Neuron (in vitro differentiated cells): ENCODE results near the gene NFYC.

Experiments used
- H2AFZ ChIP-seq: one replicate; pipeline ENCODE4 v1.6.1; 2013; ENCODE audit warnings: low read depth, mild to moderate bottlenecking, inconsistent platforms, low read length, moderate library complexity
- H3K27me3 ChIP-seq: one replicate; pipeline ENCODE4 v1.6.1; 2013; ENCODE audit warnings: low read length; ENCODE audit not compliant: insufficient read depth
- H3K36me3 ChIP-seq: one replicate; pipeline ENCODE4 v1.6.1; 2013; ENCODE audit warnings: low read length; ENCODE audit not compliant: insufficient read depth
- H3K4me1 ChIP-seq: one replicate; pipeline ENCODE4 v1.6.1; 2013; ENCODE audit warnings: low read length; ENCODE audit not compliant: insufficient read depth
- H3K4me3 ChIP-seq: 2 replicates; pipeline ENCODE4 v1.5.1; 2013; ENCODE audit warnings: mild to moderate bottlenecking, low read length, moderate library complexity
- H3K9me3 ChIP-seq: one replicate; pipeline ENCODE4 v1.6.1; 2013; ENCODE audit warnings: low read length

NFYC gene

GRCh38 chr1:40679165-40679953, 12.1 kb upstream of the NFYC start:
- H3K27me3 ChIP-seq: no peaks in the 10 kb centered on the region

GRCh38 chr1:40684669-40685068, 6.8 kb upstream of the NFYC start:
- H3K9me3 ChIP-seq: no peaks in the 10 kb centered on the region
- no peak overlapping the region for H3K4me3 ChIP-seq
- no peaks in the 10 kb centered on the region for H3K4me1 ChIP-seq
- peaks cover 11% of the 10 kb centered on the region for H3K36me3 ChIP-seq
- no peak overlapping the region for H2AFZ ChIP-seq
- H3K27me3 ChIP-seq: no peaks in the 10 kb centered on the region

More at GRCh38 chr1:40679165-40679953, 12.1 kb upstream of the NFYC start:
- H3K36me3 ChIP-seq: no peaks in the 10 kb centered on the region
- no peaks in the 10 kb centered on the region for H3K9me3 ChIP-seq
- no peak overlapping the region for H3K4me3 ChIP-seq
- no peaks in the 10 kb centered on the region for H3K4me1 ChIP-seq
- H2AFZ ChIP-seq: no peak overlapping the region

GRCh38 chr1:40687059-40687458, 4.4 kb upstream of the NFYC start:
- peaks cover 11% of the 10 kb centered on the region for H3K36me3 ChIP-seq
- H3K9me3 ChIP-seq: no peaks in the 10 kb centered on the region
- H3K4me3 ChIP-seq: no peak overlapping the region
- no peak overlapping the region for H2AFZ ChIP-seq
- peaks cover 7% of the 10 kb centered on the region for H3K4me1 ChIP-seq
- no peaks in the 10 kb centered on the region for H3K27me3 ChIP-seq

- Histone ChIP-seq H3K9me3 (no peaks in the 10 kb centered on the region), H3K4me3 (no peak overlapping the region), H3K36me3 (peaks cover 11% of the 10 kb centered on the region), H3K4me1 (peaks cover 7% of the 10 kb centered on the region), H2AFZ (no peak overlapping the region), H3K27me3 (no peaks in the 10 kb centered on the region)
These were observed 3.8 kb upstream of the NFYC start for GRCh38 chr1:40687661-40688060.

- H3K4me3 ChIP-seq: no peak overlapping the region
- H3K9me3 ChIP-seq: no peaks in the 10 kb centered on the region
- no peaks in the 10 kb centered on the region for H3K27me3 ChIP-seq
- H2AFZ ChIP-seq: no peak overlapping the region
- H3K4me1 ChIP-seq: peaks cover 17% of the 10 kb centered on the region
- peaks cover 11% of the 10 kb centered on the region for H3K36me3 ChIP-seq
These were observed 1.8 kb upstream of the NFYC start for GRCh38 chr1:40689737-40690136.

- H3K4me1 ChIP-seq: peaks cover 17% of the 10 kb centered on the region
- peaks cover 11% of the 10 kb centered on the region for H3K36me3 ChIP-seq
- no peaks in the 10 kb centered on the region for H3K27me3 ChIP-seq
- no peak overlapping the region for H2AFZ ChIP-seq
- no peaks in the 10 kb centered on the region for H3K9me3 ChIP-seq
- peak overlapping the region; percentile 89 for H3K4me3 ChIP-seq
These were observed 550 bp upstream of the NFYC start for GRCh38 chr1:40690771-40691537.

- H3K4me3 ChIP-seq: peak overlapping the region; percentile 89
- no peak overlapping the region for H2AFZ ChIP-seq
- no peaks in the 10 kb centered on the region for H3K27me3 ChIP-seq
- peaks cover 3% of the 10 kb centered on the region for H3K36me3 ChIP-seq
- peaks cover 17% of the 10 kb centered on the region for H3K4me1 ChIP-seq
- H3K9me3 ChIP-seq: no peaks in the 10 kb centered on the region
These were observed 958 bp downstream of the NFYC start for GRCh38 chr1:40692429-40692895.

GRCh38 chr1:40693425-40693824, 1.9 kb downstream of the NFYC start:
- H3K4me1 ChIP-seq: peaks cover 17% of the 10 kb centered on the region
- H3K36me3 ChIP-seq: peaks cover 3% of the 10 kb centered on the region
- H3K27me3 ChIP-seq: no peaks in the 10 kb centered on the region
- no peak overlapping the region for H2AFZ ChIP-seq
- H3K9me3 ChIP-seq: no peaks in the 10 kb centered on the region
- peak overlapping the region; percentile 89 for H3K4me3 ChIP-seq

- no peaks in the 10 kb centered on the region for H3K9me3 ChIP-seq
- H2AFZ ChIP-seq: no peak overlapping the region
- H3K4me3 ChIP-seq: no peak overlapping the region
- H3K36me3 ChIP-seq: peaks cover 3% of the 10 kb centered on the region
- H3K4me1 ChIP-seq: peaks cover 17% of the 10 kb centered on the region
- no peaks in the 10 kb centered on the region for H3K27me3 ChIP-seq
These were observed 2.9 kb downstream of the NFYC start for GRCh38 chr1:40694353-40694874.

- Histone ChIP-seq H3K9me3 (no peaks in the 10 kb centered on the region), H3K36me3 (no peaks in the 10 kb centered on the region), H2AFZ (no peak overlapping the region), H3K4me3 (no peak overlapping the region), H3K4me1 (peaks cover 9% of the 10 kb centered on the region), H3K27me3 (no peaks in the 10 kb centered on the region)
These were observed 4.8 kb downstream of the NFYC start for GRCh38 chr1:40696294-40696693.

- Histone ChIP-seq H3K27me3 (no peaks in the 10 kb centered on the region), H2AFZ (no peak overlapping the region), H3K4me3 (no peak overlapping the region), H3K4me1 (peaks cover 9% of the 10 kb centered on the region), H3K36me3 (no peaks in the 10 kb centered on the region), H3K9me3 (no peaks in the 10 kb centered on the region)
These were observed 5.9 kb downstream of the NFYC start for GRCh38 chr1:40697436-40697835.

GRCh38 chr1:40699787-40700186, 8.3 kb downstream of the NFYC start:
- no peaks in the 10 kb centered on the region for H3K4me1 ChIP-seq
- H3K4me3 ChIP-seq: no peak overlapping the region
- H3K9me3 ChIP-seq: no peaks in the 10 kb centered on the region
- H3K27me3 ChIP-seq: no peaks in the 10 kb centered on the region
- H2AFZ ChIP-seq: no peak overlapping the region
- H3K36me3 ChIP-seq: no peaks in the 10 kb centered on the region

- H3K9me3 ChIP-seq: no peaks in the 10 kb centered on the region
- H3K27me3 ChIP-seq: no peaks in the 10 kb centered on the region
- no peak overlapping the region for H3K4me3 ChIP-seq
- no peak overlapping the region for H2AFZ ChIP-seq
- H3K36me3 ChIP-seq: no peaks in the 10 kb centered on the region
- no peaks in the 10 kb centered on the region for H3K4me1 ChIP-seq
These were observed 10.2 kb downstream of the NFYC start for GRCh38 chr1:40701684-40702083.
